GM19438 (cell line): ENCODE measurements around the gene TK1.

Experiments used
- ATAC-seq: cut with Tn5 transposase; IDR thresholded peaks from one replicate; pipeline ENCODE4 v1.9.1; 2021; ENCODE audit warnings: low read depth; ENCODE audit not compliant: unreplicated experiment

Gene TK1

GRCh38 chr17:78135858-78136500 lies 50.9 kb downstream of the TK1 start:
- no peak for ATAC-seq

DNA sequence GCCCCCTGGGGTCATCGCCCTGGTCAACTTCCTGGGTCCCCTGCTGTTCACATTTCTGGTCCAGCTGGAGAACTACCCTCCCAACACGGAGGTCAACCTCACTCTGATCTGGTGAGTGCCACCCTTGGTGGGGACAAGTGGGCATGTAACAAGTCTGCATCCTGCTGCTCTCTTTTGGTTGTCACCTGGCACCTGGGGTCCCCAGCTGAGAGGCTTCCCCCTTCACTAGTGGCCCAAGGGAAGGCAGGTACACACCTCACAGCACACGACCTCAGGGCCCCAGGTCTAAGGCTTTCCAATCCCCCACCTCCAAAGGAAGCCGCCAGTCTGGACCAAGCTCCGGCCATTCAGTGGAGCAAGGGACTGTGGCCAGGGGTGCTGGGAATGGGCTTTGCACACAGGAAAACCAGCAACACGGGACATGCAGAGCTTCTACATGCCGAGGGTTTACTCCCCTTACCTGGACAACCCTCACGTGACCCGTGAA lies 51.9 kb downstream of the TK1 start:
- ATAC-seq: no peak

- ATAC-seq: no peak
These were observed 52.6 kb downstream of the TK1 start for GRCh38 chr17:78133971-78134898.

- no peak for ATAC-seq
These were observed 53.5 kb downstream of the TK1 start for GRCh38 chr17:78133179-78133951.

GRCh38 chr17:78132767-78133178 lies 54.1 kb downstream of the TK1 start:
- no peak for ATAC-seq

DNA sequence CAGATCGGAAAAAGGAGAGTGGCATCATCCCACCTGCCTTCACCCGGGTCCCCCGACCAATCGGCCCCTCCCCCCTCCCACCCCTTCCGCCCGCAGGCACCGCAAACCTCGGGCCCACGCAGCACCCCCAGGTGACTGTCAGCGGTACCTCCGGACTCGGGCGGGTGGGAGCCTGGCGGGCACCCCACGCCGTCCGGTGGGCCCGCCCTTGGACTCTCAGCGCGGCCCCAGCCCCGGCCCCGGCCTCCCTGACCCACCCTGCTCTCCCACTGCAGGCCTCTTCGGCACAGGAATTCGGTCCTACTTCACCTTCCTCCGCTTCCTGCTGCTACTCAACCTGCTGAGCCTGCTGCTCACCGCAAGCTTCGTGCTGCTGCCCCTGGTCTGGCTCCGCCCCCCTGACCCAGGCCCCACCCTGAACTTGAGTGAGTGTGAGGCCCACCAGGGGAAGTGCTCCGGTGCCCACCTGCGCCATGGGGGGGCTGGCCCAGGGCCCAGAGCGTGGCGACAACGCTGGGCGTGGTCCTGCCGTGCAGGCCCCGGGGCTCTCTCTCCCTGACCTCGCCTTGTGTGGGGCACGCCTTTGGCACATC lies 54.7 kb downstream of the TK1 start:
- no peak for ATAC-seq

- no peak for ATAC-seq
These were observed 55.4 kb downstream of the TK1 start for GRCh38 chr17:78131172-78132083.

- ATAC-seq: peak; percentile 29
These were observed 56.3 kb downstream of the TK1 start, which contains the start of gene TMC8 for GRCh38 chr17:78130437-78131101. TSS of gene TMC8 (plus strand) at chr17:78130771. CDS start at chr17:78131589, 818 bp downstream.

DNA sequence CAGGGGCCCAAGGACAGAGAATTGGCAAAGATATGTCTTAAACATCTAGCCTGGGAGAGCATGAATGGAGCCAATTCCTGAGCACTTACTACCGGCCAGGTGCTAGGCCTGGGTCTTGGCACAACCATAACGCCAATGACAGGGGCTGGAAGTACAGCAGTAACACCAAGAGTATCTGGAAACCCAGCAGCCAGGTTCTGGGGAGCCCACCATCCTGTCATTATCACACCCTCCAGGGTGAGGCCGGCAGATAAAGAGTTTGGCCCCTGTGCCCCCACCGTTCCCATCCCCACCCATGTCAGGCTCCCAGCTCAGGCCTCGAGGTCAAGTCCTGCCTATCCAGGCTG lies 56.8 kb downstream of the TK1 start:
- no peak for ATAC-seq

DNA sequence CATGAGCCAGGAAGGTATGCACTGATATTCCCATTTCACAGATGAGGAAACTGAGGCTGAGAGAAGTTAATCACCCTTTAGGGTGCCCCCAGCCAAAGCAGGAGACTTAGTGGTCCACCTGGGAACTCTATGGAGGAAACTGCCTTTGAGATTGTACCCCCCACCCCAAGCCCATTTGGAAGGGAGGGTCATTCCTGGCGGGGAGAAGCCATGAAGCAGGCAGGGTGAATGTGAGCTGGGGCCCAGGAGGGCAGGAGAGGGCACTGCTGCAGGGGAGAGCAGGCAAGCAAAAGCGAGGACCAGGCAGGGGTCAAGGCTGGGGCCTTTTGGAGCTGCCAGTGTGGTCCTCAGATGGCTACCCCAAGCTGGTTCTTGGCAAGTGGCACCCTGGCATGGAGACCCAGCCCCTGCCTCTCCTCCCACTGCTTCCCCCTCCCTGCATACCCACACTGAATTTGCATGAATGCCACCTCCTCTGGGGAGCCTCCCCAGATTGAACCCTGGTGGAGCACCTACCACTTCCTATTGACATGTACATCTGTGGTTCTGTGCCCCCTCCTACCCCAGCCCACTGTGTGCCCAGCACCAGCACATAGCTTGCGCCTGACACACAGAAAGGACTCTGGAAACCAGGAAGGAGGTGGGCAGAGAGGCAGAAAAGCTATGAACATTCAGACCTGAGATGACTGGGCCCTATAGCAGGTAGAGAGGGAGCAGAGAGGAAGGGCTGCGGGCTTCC lies 57.3 kb downstream of the TK1 start:
- no peak for ATAC-seq

- ATAC-seq: no peak
These were observed 58.1 kb downstream of the TK1 start, which contains the start of gene TMC6 for GRCh38 chr17:78128551-78129350. TSS of gene TMC6 (minus strand) at chr17:78128755. CDS start at chr17:78126832, 1,923 bp downstream.

GRCh38 chr17:78127888-78128550 lies 58.8 kb downstream of the TK1 start:
- ATAC-seq: no peak

GRCh38 chr17:78127239-78127887 lies 59.5 kb downstream of the TK1 start:
- ATAC-seq: no peak

- ATAC-seq: no peak
These were observed 60.0 kb downstream of the TK1 start for GRCh38 chr17:78126895-78127238.

DNA sequence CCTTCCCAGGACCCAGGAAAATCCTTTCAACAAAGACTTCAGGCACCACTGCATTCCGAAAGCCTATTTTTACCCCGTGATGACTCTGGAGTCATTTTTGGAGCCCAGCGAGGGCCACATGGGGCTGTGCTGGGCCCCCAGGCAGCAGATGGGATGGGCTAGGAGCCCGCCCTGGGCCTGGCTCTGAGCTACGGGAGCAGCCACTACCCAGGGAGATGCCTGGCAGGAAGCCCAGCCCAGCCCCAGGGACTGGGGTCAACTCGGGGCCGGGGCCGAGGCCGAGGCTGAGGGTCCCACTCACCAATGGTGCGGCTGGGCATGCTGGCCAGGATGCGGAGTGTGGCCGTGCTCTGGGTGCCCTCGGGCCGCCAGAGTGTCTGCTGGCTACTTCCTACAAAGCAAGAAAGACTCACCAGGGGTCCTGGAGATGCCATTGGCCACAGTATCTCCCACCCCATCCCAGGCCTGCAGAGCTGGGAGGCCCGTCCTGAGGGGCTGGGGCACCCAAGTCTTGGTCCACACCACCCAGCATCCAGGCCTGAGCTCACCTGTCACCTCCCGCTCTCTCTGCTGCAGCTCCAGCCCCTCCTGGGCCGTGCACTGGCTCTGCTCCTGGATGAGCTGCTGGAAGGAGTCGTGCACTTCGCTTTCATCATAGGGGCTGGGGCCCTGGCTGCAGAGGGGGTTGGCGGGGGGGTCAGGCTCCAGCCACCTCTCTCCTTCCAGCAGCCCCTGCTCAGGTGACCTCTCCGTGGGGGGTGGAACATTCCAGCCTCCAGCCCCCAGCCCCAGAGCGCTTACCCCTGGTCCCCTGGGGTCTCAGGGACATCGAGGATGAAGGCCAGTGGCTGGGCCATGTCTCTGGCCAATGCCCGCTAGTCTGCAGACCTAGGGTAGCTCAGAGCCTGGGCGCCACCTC lies 60.6 kb downstream of the TK1 start:
- no peak for ATAC-seq
